GM23338 (cell line): ENCODE results near the gene MSRB1. TPM values are rescaled to one million over a fixed set of nuclear protein-coding genes. Genes with fewer than 3 reads are reported as not detected.

Source experiments
- ATAC-seq: fragments of 200-7000 bp; cut with Tn5 transposase; 3 replicates; pipeline ENCODE4 v1.9.1; 2020
- DNase-seq: peaks from one replicate; pipeline ENCODE4 v3.0.0-alpha.2; 2015; ENCODE audit warnings: low spot score
- H2AFZ ChIP-seq: fragments of 200-600 bp; sonication (generic); 2 replicates; pipeline ENCODE4 v1.8.0; 2016; ENCODE audit warnings: antibody characterized with exemption, mild to moderate bottlenecking, moderate library complexity
- H3F3A ChIP-seq: fragments of 200-600 bp; sonication (generic); replicated peaks from 2 replicates; pipeline ENCODE4 v1.8.0; 2017; ENCODE audit warnings: antibody characterized with exemption, mixed run types, low read depth
- H3K27ac ChIP-seq: fragments of 200-600 bp; sonication (generic); 2 replicates; pipeline ENCODE4 v1.6.1; 2016; ENCODE audit warnings: low read depth
- H3K27me3 ChIP-seq: fragments of 200-600 bp; sonication (generic); 2 replicates; pipeline ENCODE4 v1.8.0; 2016; ENCODE audit warnings: mild to moderate bottlenecking, mixed run types, moderate library complexity; ENCODE audit not compliant: insufficient read depth
- H3K36me3 ChIP-seq: fragments of 200-600 bp; sonication (generic); 2 replicates; pipeline ENCODE4 v1.8.0; 2016; ENCODE audit warnings: mild to moderate bottlenecking; ENCODE audit not compliant: insufficient read depth
- H3K4me1 ChIP-seq: fragments of 200-600 bp; sonication (generic); 2 replicates; pipeline ENCODE4 v1.8.0; 2016; ENCODE audit warnings: mild to moderate bottlenecking, moderate library complexity; ENCODE audit not compliant: insufficient read depth
- H3K4me2 ChIP-seq: fragments of 200-600 bp; sonication (generic); 2 replicates; pipeline ENCODE4 v1.7.1; 2017; ENCODE audit warnings: mixed run types
- H3K4me3 ChIP-seq: fragments of 200-600 bp; sonication (generic); 2 replicates; pipeline ENCODE4 v1.6.1; 2016; ENCODE audit warnings: mixed run types
- H3K79me2 ChIP-seq: fragments of 200-600 bp; sonication (generic); replicated peaks from 2 replicates; pipeline ENCODE4 v1.8.0; 2017; ENCODE audit warnings: mild to moderate bottlenecking; ENCODE audit not compliant: insufficient read depth
- H3K9me2 ChIP-seq: fragments of 200-600 bp; sonication (generic); 2 replicates; pipeline ENCODE4 v1.8.0; 2017; ENCODE audit not compliant: insufficient read depth
- H4K20me1 ChIP-seq: fragments of 200-600 bp; sonication (generic); replicated peaks from 2 replicates; pipeline ENCODE4 v1.8.0; 2017; ENCODE audit warnings: mild to moderate bottlenecking; ENCODE audit not compliant: insufficient read depth
- H3K27ac Mint-ChIP-seq: 2 replicates; pipeline ENCODE4 v1.8.0; 2020; ENCODE audit warnings: inconsistent platforms, mild to moderate bottlenecking, moderate library complexity, mixed read lengths
- H3K27me3 Mint-ChIP-seq: 3 replicates; pipeline ENCODE4 v1.8.0; 2022; ENCODE audit warnings: low read depth, mild to moderate bottlenecking, moderate library complexity, mixed read lengths, inconsistent platforms; ENCODE audit not compliant: insufficient read depth, poor library complexity
- H3K36me3 Mint-ChIP-seq: 3 replicates; pipeline ENCODE4 v1.8.0; 2021; ENCODE audit warnings: low read depth, mild to moderate bottlenecking, inconsistent platforms, moderate library complexity, mixed read lengths
- H3K4me1 Mint-ChIP-seq: 3 replicates; pipeline ENCODE4 v1.8.0; 2020; ENCODE audit warnings: mild to moderate bottlenecking, inconsistent platforms, mixed read lengths
- H3K4me3 Mint-ChIP-seq: 3 replicates; pipeline ENCODE4 v1.8.0; 2021; ENCODE audit warnings: moderate library complexity, mild to moderate bottlenecking, inconsistent platforms, mixed read lengths
- H3K9me3 Mint-ChIP-seq: 3 replicates; pipeline ENCODE4 v1.8.0; 2020; ENCODE audit warnings: moderate library complexity, mild to moderate bottlenecking, inconsistent platforms, mixed read lengths
- CREB1 ChIP-seq: fragments of 250-450 bp; sonication (Bioruptor Pico); IDR thresholded peaks from 2 replicates; pipeline ENCODE4 v1.5.0; 2020; ENCODE audit warnings: low read depth, mild to moderate bottlenecking, moderate library complexity
- EZH2 ChIP-seq: fragments of 200-600 bp; sonication (generic); IDR thresholded peaks from one replicate; pipeline ENCODE4 v1.8.0; 2017; ENCODE audit warnings: antibody characterized with exemption, mild to moderate bottlenecking, low read depth; ENCODE audit not compliant: unreplicated experiment
- EZH2phosphoT487 ChIP-seq: fragments of 200-600 bp; sonication (generic); IDR thresholded peaks from one replicate; pipeline ENCODE4 v1.8.1; 2018; ENCODE audit warnings: antibody characterized with exemption; ENCODE audit not compliant: unreplicated experiment
- JUNB ChIP-seq: IDR thresholded peaks from one replicate; pipeline ENCODE4 v1.6.1; 2016; ENCODE audit warnings: antibody characterized with exemption; ENCODE audit not compliant: unreplicated experiment
- POLR2AphosphoS5 ChIP-seq: IDR thresholded peaks from 2 replicates; pipeline ENCODE4 v1.6.1; 2016; ENCODE audit warnings: antibody characterized with exemption, low read depth
- STAT1 ChIP-seq: IDR thresholded peaks from one replicate; pipeline ENCODE4 v1.6.1; 2016; ENCODE audit warnings: antibody characterized with exemption; ENCODE audit not compliant: unreplicated experiment
- ZNF114 ChIP-seq: fragments of 250-450 bp; sonication (Bioruptor Pico); IDR thresholded peaks from 2 replicates; pipeline ENCODE4 v1.5.0; 2020; ENCODE audit warnings: mild to moderate bottlenecking, moderate library complexity
- ZNF331 ChIP-seq: fragments of 250-450 bp; sonication (Bioruptor Pico); IDR thresholded peaks from 2 replicates; pipeline ENCODE4 v1.5.0; 2020; ENCODE audit warnings: low read depth, mild to moderate bottlenecking, moderate library complexity
- polyA plus RNA-seq: library from polyadenylated mRNA; unstranded; fragments of >200 nt; fragmentation: Nextera tagmentation; extraction: Ambion mirVana; gene quantifications from 2 replicates; pipeline ENCODE4 v1.2.1, GENCODE V29; 2016
- total RNA-seq: library from RNA; depleted of rRNA; stranded (reverse); fragments of >200 nt; shearing (Covaris generic); gene quantifications from 2 replicates; pipeline ENCODE4 v1.2.3, GENCODE V29; 2014
- TF ChIP-seq, protein P1 (sequence below): IDR thresholded peaks from 2 replicates; pipeline ENCODE4 v1.6.1; 2016; ENCODE audit warnings: antibody characterized with exemption
- TF ChIP-seq, protein P2 (sequence below): IDR thresholded peaks from one replicate; pipeline ENCODE4 v1.6.1; 2018; ENCODE audit warnings: antibody characterized with exemption; ENCODE audit not compliant: unreplicated experiment
- TF ChIP-seq, protein P3 (sequence below), 2 experiments: fragments of 200-600 bp in 1 of 2; sonication (generic) in 1 of 2; conservative IDR thresholded peaks; 2 replicates each; pipeline versions ENCODE4 v1.5.1 to v1.6.1; 2016 to 2017; ENCODE audit warnings: antibody characterized with exemption in 2 of 2, low read depth in 2 of 2, mild to moderate bottlenecking in 2 of 2, moderate library complexity in 1 of 2

MSRB1 gene
- total and polyA plus RNA-seq, 2 experiments from 2014 or later, result 30.4 to 31.3 TPM

DNA sequence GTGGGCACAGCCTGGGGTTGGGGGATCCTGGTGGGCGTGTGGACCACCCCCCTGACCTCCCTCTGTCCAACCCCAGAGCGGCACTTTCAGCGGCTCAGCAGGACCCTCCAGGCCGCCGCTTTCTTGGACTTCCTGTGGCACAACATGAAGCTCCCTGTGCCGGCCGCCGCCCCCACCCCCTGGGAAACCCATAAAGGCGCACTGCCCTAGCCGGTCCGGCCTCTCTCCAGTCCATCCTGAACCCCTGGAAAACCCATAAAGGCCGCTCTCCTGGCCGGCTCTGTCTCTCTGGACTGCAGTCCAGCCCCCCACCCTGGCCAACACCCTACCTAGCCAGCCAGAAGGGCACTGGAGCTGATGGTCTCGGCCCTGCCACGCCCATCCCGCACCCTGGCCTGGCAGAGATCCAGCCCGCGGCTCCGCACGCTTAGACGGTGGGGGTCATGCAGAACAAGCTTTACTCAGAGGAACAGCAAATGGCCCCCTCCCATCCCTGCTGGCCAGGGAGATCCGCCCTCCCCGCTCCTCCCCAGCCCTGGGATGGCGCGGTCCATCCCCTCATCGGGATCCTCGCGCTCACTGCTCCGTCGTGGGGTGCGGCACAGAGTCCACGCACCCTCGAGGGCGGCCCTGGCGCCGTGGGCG, 35.6 kb upstream of the MSRB1 start:
- Histone ChIP-seq H4K20me1 (no peaks in the 10 kb centered on the region; the same call in none of the 2 replicates), H3K4me2 (peak overlapping the region; percentile 89), H3K36me3 (no peaks in the 10 kb centered on the region), H3K4me3 (peak overlapping the region; percentile 68), H3K27ac (no peak overlapping the region), H3K4me1 (peaks cover 16% of the 10 kb centered on the region), H3F3A (peaks cover 23% of the 10 kb centered on the region), H3K9me2 (no peaks in the 10 kb centered on the region), H2AFZ (no peak overlapping the region), H3K27me3 (peaks cover 36% of the 10 kb centered on the region), H3K79me2 (peaks cover 2% of the 10 kb centered on the region)
- DNase-seq (peak; percentile 59), ATAC-seq (peak; percentile 10)
- Mint-ChIP-seq H3K27ac (no peak overlapping the region), H3K4me1 (peaks cover 19% of the 10 kb centered on the region), H3K27me3 (peaks cover 44% of the 10 kb centered on the region), H3K36me3 (peaks cover 11% of the 10 kb centered on the region; the same call in 2 of the 3 replicates), H3K9me3 (no peaks in the 10 kb centered on the region), H3K4me3 (peak overlapping the region; percentile 38; the same call in 2 of the 3 replicates)
- TF ChIP-seq, protein P1, sequence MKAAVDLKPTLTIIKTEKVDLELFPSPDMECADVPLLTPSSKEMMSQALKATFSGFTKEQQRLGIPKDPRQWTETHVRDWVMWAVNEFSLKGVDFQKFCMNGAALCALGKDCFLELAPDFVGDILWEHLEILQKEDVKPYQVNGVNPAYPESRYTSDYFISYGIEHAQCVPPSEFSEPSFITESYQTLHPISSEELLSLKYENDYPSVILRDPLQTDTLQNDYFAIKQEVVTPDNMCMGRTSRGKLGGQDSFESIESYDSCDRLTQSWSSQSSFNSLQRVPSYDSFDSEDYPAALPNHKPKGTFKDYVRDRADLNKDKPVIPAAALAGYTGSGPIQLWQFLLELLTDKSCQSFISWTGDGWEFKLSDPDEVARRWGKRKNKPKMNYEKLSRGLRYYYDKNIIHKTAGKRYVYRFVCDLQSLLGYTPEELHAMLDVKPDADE, result no peak
- TF ChIP-seq POLR2AphosphoS5, result no peak
- TF ChIP-seq JUNB, result no peak
- no peak for TF ChIP-seq EZH2
- no peak for TF ChIP-seq CREB1 (CRISPR knock-in tag)
- TF ChIP-seq STAT1, result no peak
- no peak for TF ChIP-seq EZH2phosphoT487
- no peak for TF ChIP-seq ZNF331 (CRISPR knock-in tag)
- TF ChIP-seq, protein P2, sequence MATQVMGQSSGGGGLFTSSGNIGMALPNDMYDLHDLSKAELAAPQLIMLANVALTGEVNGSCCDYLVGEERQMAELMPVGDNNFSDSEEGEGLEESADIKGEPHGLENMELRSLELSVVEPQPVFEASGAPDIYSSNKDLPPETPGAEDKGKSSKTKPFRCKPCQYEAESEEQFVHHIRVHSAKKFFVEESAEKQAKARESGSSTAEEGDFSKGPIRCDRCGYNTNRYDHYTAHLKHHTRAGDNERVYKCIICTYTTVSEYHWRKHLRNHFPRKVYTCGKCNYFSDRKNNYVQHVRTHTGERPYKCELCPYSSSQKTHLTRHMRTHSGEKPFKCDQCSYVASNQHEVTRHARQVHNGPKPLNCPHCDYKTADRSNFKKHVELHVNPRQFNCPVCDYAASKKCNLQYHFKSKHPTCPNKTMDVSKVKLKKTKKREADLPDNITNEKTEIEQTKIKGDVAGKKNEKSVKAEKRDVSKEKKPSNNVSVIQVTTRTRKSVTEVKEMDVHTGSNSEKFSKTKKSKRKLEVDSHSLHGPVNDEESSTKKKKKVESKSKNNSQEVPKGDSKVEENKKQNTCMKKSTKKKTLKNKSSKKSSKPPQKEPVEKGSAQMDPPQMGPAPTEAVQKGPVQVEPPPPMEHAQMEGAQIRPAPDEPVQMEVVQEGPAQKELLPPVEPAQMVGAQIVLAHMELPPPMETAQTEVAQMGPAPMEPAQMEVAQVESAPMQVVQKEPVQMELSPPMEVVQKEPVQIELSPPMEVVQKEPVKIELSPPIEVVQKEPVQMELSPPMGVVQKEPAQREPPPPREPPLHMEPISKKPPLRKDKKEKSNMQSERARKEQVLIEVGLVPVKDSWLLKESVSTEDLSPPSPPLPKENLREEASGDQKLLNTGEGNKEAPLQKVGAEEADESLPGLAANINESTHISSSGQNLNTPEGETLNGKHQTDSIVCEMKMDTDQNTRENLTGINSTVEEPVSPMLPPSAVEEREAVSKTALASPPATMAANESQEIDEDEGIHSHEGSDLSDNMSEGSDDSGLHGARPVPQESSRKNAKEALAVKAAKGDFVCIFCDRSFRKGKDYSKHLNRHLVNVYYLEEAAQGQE, result no peak
- TF ChIP-seq, protein P3, sequence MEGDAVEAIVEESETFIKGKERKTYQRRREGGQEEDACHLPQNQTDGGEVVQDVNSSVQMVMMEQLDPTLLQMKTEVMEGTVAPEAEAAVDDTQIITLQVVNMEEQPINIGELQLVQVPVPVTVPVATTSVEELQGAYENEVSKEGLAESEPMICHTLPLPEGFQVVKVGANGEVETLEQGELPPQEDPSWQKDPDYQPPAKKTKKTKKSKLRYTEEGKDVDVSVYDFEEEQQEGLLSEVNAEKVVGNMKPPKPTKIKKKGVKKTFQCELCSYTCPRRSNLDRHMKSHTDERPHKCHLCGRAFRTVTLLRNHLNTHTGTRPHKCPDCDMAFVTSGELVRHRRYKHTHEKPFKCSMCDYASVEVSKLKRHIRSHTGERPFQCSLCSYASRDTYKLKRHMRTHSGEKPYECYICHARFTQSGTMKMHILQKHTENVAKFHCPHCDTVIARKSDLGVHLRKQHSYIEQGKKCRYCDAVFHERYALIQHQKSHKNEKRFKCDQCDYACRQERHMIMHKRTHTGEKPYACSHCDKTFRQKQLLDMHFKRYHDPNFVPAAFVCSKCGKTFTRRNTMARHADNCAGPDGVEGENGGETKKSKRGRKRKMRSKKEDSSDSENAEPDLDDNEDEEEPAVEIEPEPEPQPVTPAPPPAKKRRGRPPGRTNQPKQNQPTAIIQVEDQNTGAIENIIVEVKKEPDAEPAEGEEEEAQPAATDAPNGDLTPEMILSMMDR (conservative IDR thresholded peaks at IDR 0.05; ENCODE audit: low read depth in 2 of 2), result no peak
- TF ChIP-seq ZNF114 (CRISPR knock-in tag), result no peak
